HepG2 (cell line): ENCODE data around the gene IL1RL1. TPM values are rescaled to one million over a fixed set of nuclear protein-coding genes. Genes with fewer than 3 reads are reported as not detected.

ENCODE experiments used
- HDAC2 ChIP-seq: sonication (generic); formaldehyde crosslinking; IDR thresholded peaks from 2 replicates; pipeline ENCODE4 v1.4.0; 2020; ENCODE audit warnings: missing genetic modification reagents
- HNRNPK ChIP-seq: fragments of 200-400 bp; formaldehyde crosslinking; IDR thresholded peaks from 2 replicates; pipeline ENCODE4 v1.6.1; 2018; ENCODE audit warnings: low read length, low read depth, moderate library complexity, mild to moderate bottlenecking; ENCODE audit not compliant: poor library complexity, severe bottlenecking
- HNRNPUL1 ChIP-seq: fragments of 200-400 bp; formaldehyde crosslinking; IDR thresholded peaks from 2 replicates; pipeline ENCODE4 v1.6.1; 2017; ENCODE audit warnings: low read depth, mild to moderate bottlenecking, low read length, moderate library complexity
- KMT2B ChIP-seq: IDR thresholded peaks from 2 replicates; pipeline ENCODE4 v1.6.1; 2016; ENCODE audit warnings: missing genetic modification reagents, missing compliant biosample characterization
- NFKBIZ ChIP-seq: IDR thresholded peaks from 2 replicates; pipeline ENCODE4 v1.6.1; 2018; ENCODE audit warnings: missing genetic modification reagents, missing compliant biosample characterization
- PHF5A ChIP-seq: IDR thresholded peaks from one replicate; pipeline ENCODE4 v1.6.1; 2018; ENCODE audit warnings: low read depth, missing genetic modification reagents; ENCODE audit not compliant: unreplicated experiment
- PITX1 ChIP-seq: sonication (generic); formaldehyde crosslinking; IDR thresholded peaks from 2 replicates; pipeline ENCODE4 v1.5.1; 2020; ENCODE audit warnings: mild to moderate bottlenecking, missing genetic modification reagents
- SOX5 ChIP-seq: IDR thresholded peaks from 2 replicates; pipeline ENCODE4 v1.6.1; 2016; ENCODE audit warnings: borderline replicate concordance
- TCF7 ChIP-seq: sonication (generic); IDR thresholded peaks from 2 replicates; pipeline ENCODE4 v1.6.1; 2016; ENCODE audit warnings: antibody characterized with exemption, low read depth
- TERF1 ChIP-seq: sonication (generic); formaldehyde crosslinking; IDR thresholded peaks from 2 replicates; pipeline ENCODE4 v1.8.0; 2022; ENCODE audit warnings: mild to moderate bottlenecking, missing genetic modification reagents, moderate library complexity
- TMF1 ChIP-seq: sonication (generic); formaldehyde crosslinking; IDR thresholded peaks from 2 replicates; pipeline ENCODE4 v1.8.1; 2022; ENCODE audit warnings: low read depth, missing genetic modification reagents
- ZHX1 ChIP-seq: sonication (generic); formaldehyde crosslinking; IDR thresholded peaks from 2 replicates; pipeline ENCODE4 v1.8.1; 2022; ENCODE audit warnings: low read depth, mild to moderate bottlenecking, missing genetic modification reagents
- ZNF3 ChIP-seq: IDR thresholded peaks from 2 replicates; pipeline ENCODE4 v1.7.0; 2017; ENCODE audit warnings: inconsistent platforms
- ZNF597 ChIP-seq: sonication (generic); formaldehyde crosslinking; IDR thresholded peaks from 2 replicates; pipeline ENCODE4 v1.5.0; 2020; ENCODE audit warnings: missing genetic modification reagents
- ZNF775 ChIP-seq: sonication (generic); formaldehyde crosslinking; IDR thresholded peaks from 2 replicates; pipeline ENCODE4 v1.4.0; 2020; ENCODE audit warnings: missing genetic modification reagents, mild to moderate bottlenecking, moderate library complexity, borderline replicate concordance
- ZNF777 ChIP-seq: sonication (generic); formaldehyde crosslinking; IDR thresholded peaks from 2 replicates; pipeline ENCODE4 v1.4.0; 2020; ENCODE audit warnings: missing genetic modification reagents
- ZNF781 ChIP-seq: sonication (generic); formaldehyde crosslinking; IDR thresholded peaks from 2 replicates; pipeline ENCODE4 v1.5.1; 2020; ENCODE audit warnings: borderline replicate concordance, mild to moderate bottlenecking, missing genetic modification reagents; ENCODE audit errors: not compliant biosample characterization
- polyA plus RNA-seq, 8 experiments: library from polyadenylated mRNA; depleted of rRNA in 3 of 8; stranded (reverse) in 7 of 8; unstranded in 1 of 8; fragments of >200 nt; fragmentation: Illumina TruSeq in 4 of 8; extraction: Trizol in 4 of 8; gene quantifications; 2 replicates each; pipeline versions ENCODE4 v1.2.1 to v1.2.3, GENCODE V29; 2011 to 2016; ENCODE audit warnings: low read depth in 4 of 8, missing spikeins in 1 of 8, mixed read lengths in 1 of 8; ENCODE audit not compliant: insufficient read depth in 1 of 8
- total RNA-seq, 5 experiments: library from RNA; depleted of rRNA; stranded (reverse); fragments of >200 nt; fragmentation: Illumina TruSeq; extraction: Trizol; gene quantifications; 2 replicates each; pipeline ENCODE4 v1.2.3, GENCODE V29; 2016; ENCODE audit warnings: low read depth in 1 of 5
- TF ChIP-seq, protein P1 (sequence below): sonication (generic); formaldehyde crosslinking; IDR thresholded peaks from 2 replicates; pipeline ENCODE4 v1.4.0; 2020; ENCODE audit warnings: mild to moderate bottlenecking, missing genetic modification reagents
- TF ChIP-seq, protein P2 (sequence below): sonication (generic); formaldehyde crosslinking; IDR thresholded peaks from 2 replicates; pipeline ENCODE4 v1.5.0; 2020; ENCODE audit warnings: missing genetic modification reagents
- TF ChIP-seq, protein P3 (sequence below): sonication (generic); formaldehyde crosslinking; conservative IDR thresholded peaks from 2 replicates; pipeline ENCODE4 v1.8.0; 2022; ENCODE audit warnings: low read depth, missing genetic modification reagents

Gene IL1RL1
- total and polyA plus RNA-seq, 2 of the 13 experiments (the other 11 are each of a cell fraction or from before 2014, with no cell fraction given): 0.02 to 0.03 TPM

- TF ChIP-seq ZHX1 (CRISPR knock-in tag) (no peak), SOX5 (CRISPR knock-in tag) (peak; percentile 43; the same call in 1 of the 2 replicates), TERF1 (no peak), ZNF597 (CRISPR knock-in tag) (no peak), ZNF775 (no peak), NFKBIZ (CRISPR knock-in tag) (no peak), HNRNPUL1 (0 out of 2 replicates have a peak, but pooled peaks have one; percentile 20), ZNF777 (CRISPR knock-in tag) (peak; percentile 47; the same call in 1 of the 2 replicates), KMT2B (CRISPR knock-in tag) (no peak; the same call in 1 of the 2 replicates), HDAC2 (CRISPR knock-in tag) (peak; percentile 62), ZNF781 (CRISPR knock-in tag) (no peak), HNRNPK (peak; percentile 97), PITX1 (CRISPR knock-in tag) (no peak), TCF7 (no peak), PHF5A (CRISPR knock-in tag) (no peak), TMF1 (0 out of 2 replicates have a peak, but pooled peaks have one; percentile 28), ZNF3 (CRISPR knock-in tag) (0 out of 2 replicates have a peak, but pooled peaks have one; percentile 29)
- TF ChIP-seq, protein P1, sequence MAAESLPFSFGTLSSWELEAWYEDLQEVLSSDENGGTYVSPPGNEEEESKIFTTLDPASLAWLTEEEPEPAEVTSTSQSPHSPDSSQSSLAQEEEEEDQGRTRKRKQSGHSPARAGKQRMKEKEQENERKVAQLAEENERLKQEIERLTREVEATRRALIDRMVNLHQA: no peak
- TF ChIP-seq, protein P2, sequence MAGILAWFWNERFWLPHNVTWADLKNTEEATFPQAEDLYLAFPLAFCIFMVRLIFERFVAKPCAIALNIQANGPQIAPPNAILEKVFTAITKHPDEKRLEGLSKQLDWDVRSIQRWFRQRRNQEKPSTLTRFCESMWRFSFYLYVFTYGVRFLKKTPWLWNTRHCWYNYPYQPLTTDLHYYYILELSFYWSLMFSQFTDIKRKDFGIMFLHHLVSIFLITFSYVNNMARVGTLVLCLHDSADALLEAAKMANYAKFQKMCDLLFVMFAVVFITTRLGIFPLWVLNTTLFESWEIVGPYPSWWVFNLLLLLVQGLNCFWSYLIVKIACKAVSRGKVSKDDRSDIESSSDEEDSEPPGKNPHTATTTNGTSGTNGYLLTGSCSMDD (CRISPR knock-in tag): no peak
- TF ChIP-seq, protein P3, sequence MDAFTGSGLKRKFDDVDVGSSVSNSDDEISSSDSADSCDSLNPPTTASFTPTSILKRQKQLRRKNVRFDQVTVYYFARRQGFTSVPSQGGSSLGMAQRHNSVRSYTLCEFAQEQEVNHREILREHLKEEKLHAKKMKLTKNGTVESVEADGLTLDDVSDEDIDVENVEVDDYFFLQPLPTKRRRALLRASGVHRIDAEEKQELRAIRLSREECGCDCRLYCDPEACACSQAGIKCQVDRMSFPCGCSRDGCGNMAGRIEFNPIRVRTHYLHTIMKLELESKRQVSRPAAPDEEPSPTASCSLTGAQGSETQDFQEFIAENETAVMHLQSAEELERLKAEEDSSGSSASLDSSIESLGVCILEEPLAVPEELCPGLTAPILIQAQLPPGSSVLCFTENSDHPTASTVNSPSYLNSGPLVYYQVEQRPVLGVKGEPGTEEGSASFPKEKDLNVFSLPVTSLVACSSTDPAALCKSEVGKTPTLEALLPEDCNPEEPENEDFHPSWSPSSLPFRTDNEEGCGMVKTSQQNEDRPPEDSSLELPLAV: no peak
These were observed 44.4 kb downstream of the IL1RL1 start, which contains the start of gene IL18R1 (continued) for GRCh38 chr2:102355526-102356380.
